Skeletal muscle cell (primary cell): ENCODE measurements around the gene PKD2.
"Not testable (repeated sequence)": the region's sequence is repeated elsewhere in the genome, so short reads cannot be mapped to it uniquely, and the experiment has no call there.

ENCODE experiments used
- DNase-seq: peaks from one replicate; pipeline ENCODE4 v3.0.0-alpha.2; 2010; ENCODE audit warnings: low read depth
- H3K4me3 ChIP-seq: 2 replicates; pipeline ENCODE4 v1.5.1; 2011; ENCODE audit warnings: low read depth, mild to moderate bottlenecking, control low read depth, low read length, moderate library complexity

PKD2 gene

GRCh38 chr4:87985097-87985886, 22.1 kb upstream of the PKD2 start:
- DNase-seq = no peak

DNA sequence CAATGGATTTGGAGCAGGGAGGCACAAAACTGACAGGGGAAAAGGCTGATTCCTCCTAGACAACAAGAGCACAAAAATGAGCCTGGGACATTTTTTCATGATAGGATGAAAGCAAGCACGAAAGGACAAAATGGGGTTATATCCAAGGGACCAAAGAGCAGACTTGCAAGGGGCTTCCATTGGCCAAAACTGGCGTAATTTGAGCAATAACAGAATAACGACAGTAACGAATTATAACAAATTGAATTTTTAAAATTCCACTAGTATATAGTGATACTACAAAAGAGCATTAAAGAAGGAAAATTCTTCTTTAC, 21.6 kb upstream of the PKD2 start:
- no peak overlapping the region for H3K4me3 ChIP-seq
- no peak for DNase-seq

More at GRCh38 chr4:87985097-87985886, 22.1 kb upstream of the PKD2 start:
- no peak overlapping the region for H3K4me3 ChIP-seq

DNA sequence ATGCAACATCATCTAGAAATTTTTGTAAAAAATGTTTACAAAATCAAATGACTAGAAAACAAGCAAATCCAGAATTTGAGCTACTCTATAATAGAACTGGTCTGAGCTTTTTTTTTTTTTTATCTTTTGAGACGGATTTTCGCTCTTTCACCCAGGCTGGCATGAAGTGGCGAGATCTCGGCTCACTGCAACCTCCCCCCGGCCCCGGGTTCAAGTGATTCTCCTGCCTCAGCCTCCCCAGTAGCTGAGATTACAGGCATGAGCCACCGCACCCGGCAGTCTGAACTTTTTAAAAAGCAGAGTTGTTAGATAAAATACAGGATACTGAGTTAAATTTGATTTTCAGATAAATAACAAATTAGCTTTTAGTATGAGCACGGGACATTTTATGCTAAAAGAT, 20.9 kb upstream of the PKD2 start:
- DNase-seq = no peak
- no peak overlapping the region for H3K4me3 ChIP-seq

DNA sequence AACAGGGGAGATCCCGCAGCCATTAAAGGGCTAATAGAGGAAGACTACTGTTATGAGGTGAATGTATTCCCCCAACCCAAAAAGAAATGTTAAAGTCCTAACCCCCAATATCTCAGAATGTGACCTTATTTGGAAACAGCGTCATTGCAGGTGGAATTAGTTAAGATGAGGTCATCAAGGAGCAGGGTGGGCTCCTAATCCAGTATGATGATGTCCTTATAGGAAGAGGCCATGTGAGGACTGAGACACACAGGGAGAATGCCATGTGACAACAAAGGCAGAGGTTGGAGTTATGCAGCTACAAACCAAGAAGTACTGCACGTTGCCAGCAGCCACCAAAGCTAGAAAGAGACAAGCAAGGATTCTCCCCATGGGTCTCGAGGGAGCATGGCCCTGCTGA, 17.7 kb upstream of the PKD2 start:
- H3K4me3 ChIP-seq = no peak overlapping the region
- DNase-seq = no peak

DNA sequence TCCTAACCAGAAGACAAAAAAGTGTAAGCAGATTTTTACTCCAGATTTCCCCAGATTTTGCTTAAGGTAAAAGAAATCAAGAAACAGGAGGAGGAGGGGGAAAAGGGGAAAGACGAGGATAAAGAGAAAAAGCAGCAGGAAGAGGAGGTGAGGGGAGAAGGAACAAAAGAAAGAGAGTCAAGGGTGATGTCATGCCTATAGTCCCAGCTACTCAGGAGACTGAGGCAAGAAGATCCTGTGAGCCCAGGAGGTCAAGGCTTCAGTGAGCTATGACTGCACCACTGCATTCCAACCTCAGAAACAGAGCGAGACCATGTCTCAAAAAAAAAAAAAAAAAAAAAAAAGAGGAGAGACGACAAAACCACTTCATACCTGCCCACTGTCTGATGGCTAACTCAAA, 12.0 kb upstream of the PKD2 start:
- no peak overlapping the region for H3K4me3 ChIP-seq
- DNase-seq = no peak

DNA sequence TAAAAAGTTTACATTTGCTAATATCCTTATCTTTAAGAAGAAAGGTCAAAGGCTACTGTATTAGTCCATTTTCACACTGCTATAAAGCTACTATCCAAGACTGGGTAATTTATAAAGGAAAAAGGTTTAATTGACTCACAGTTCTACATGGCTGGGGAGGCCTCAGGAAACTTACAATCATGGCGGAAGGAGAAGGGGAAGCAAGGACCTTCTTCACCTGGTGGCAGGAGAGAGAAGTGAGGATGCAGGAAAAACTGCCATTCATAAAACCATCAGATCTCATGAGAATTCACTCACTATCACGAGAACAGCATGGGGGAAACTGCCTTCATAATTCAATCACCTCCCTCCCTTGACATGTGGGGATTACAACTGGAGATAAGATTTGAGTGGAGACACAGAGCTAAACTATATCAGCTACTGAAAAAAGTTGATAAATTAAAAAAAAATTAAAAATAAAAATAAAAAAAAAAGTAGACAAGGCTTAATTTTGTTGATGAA, 8.2 kb upstream of the PKD2 start:
- DNase-seq, H3K4me3 ChIP-seq: not testable (repeated sequence)

- no peak for DNase-seq
- H3K4me3 ChIP-seq = no peak overlapping the region
Observed at GRCh38 chr4:88001871-88002270, 5.6 kb upstream of the PKD2 start.

- H3K4me3 ChIP-seq = no peak overlapping the region
- DNase-seq = no peak
Observed at GRCh38 chr4:88002786-88003185, 4.6 kb upstream of the PKD2 start.

GRCh38 chr4:88003261-88003660, 4.2 kb upstream of the PKD2 start:
- no peak for DNase-seq
- no peak overlapping the region for H3K4me3 ChIP-seq

- no peak overlapping the region for H3K4me3 ChIP-seq
- peak; percentile 73 for DNase-seq
Observed at GRCh38 chr4:88005076-88005475, 2.4 kb upstream of the PKD2 start.

DNA sequence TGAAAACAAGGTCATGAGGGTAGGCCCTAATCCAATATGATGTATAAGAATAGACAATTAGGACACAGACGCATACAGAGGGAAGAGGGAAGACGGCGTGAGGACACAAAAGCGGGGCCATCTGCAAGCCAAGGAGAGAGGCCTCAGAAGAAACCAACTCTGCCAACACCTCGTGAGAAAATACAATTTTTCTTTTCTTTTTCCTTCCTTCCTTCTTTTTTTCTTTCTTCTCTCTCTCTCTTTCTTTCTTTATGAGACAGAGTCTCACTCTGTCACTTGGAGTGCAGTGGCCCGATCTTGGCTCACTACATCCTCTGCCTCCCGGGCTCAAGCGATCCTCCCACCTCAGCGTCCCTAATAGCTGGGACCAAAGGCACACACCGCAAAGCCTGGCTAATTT, 1.5 kb upstream of the PKD2 start:
- no peak overlapping the region for H3K4me3 ChIP-seq

GRCh38 chr4:88006956-88007303, 505 bp upstream of the PKD2 start:
- DNase-seq = no peak
- peak overlapping the region; percentile 88 for H3K4me3 ChIP-seq

More for the DNA sequence above, 1.5 kb upstream of the PKD2 start:
- DNase-seq = no peak

GRCh38 chr4:88008122-88008742, 797 bp downstream of the PKD2 start:
- H3K4me3 ChIP-seq = peak overlapping the region; percentile 88
- DNase-seq = no peak

DNA sequence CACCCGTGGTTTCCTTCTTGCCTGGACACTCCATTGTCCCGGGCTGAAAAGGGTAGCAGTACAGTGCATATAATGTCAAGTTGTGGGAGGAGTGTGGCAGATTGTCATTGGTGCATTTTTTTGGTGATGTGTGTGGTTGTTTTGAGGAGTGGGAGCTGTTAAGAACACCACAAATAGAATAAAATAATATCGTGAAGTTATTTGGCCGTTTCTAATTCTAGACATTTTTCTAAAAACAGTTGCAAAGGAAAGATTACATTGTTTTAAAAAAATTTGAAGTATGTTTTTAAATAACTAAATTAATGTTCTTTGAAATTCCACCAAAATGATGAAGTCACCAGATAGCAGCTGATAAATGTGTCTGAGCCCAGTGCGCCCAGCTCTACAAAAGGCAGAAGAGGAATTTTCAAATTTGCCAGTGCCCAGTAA, 1.3 kb downstream of the PKD2 start:
- no peak for DNase-seq
- peak overlapping the region; percentile 88 for H3K4me3 ChIP-seq

GRCh38 chr4:88009871-88010270, 2.4 kb downstream of the PKD2 start:
- no peak for DNase-seq
- H3K4me3 ChIP-seq = peak overlapping the region; percentile 2

- no peak for DNase-seq
- H3K4me3 ChIP-seq = no peak overlapping the region
Observed at GRCh38 chr4:88010966-88011365, 3.5 kb downstream of the PKD2 start.

- no peak for DNase-seq
- H3K4me3 ChIP-seq = no peak overlapping the region
Observed at GRCh38 chr4:88012647-88013046, 5.2 kb downstream of the PKD2 start.

DNA sequence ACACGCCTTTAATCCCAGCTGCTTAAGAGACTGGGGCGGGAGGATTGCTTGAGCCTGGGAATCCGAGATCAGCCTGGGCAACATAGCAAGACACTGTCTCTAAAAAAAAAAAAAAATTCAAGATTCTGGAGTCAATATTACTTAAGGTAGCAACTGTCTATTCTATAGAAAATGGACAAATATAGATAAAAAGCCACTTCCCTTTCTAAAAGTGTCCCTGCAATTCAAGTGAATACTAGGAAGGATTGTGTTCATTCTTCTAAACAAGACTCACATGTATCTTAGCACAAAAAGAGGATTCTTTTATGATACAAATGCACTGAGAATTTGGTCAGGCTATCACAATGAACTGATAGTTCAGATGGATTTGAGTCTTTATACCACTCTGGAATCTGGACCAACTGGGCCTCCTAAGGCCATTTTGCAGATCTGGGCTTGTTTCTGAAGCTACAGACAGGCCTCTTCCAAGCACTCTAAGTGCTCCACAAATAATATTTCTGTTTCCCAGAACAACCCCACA, 7.0 kb downstream of the PKD2 start:
- H3K4me3 ChIP-seq = no peak overlapping the region
- DNase-seq = no peak

DNA sequence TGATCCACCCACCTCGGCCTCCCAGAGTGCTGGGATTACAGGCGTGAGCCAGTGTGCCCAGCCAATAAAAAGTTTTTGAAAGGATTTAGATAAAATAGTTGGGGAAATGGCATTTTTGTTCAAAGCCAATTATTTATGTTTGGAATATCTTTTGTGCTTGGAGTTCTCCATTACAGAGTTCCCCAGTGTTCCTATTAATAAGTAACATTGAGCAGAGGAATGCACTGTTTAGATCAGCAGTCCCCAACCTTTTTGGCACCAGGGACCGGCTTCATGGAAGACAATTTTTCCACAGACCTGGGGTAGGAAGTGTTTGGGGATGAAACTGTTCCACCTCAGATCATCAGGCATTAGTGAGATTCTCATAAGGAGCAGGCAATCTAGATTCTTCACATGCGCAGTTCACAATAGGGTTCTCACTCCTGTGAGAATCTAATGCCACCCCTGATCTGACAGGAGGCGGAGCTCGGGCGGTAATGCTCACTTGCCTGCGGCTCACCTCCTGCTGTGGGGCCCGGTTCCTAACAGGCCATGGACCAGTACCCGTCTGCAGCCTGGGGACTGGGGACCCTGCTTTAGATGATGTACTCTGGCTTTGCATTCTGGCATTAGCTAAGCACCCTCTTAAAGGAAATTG, 8.3 kb downstream of the PKD2 start:
- H3K4me3 ChIP-seq = no peak overlapping the region
- DNase-seq = no peak

DNA sequence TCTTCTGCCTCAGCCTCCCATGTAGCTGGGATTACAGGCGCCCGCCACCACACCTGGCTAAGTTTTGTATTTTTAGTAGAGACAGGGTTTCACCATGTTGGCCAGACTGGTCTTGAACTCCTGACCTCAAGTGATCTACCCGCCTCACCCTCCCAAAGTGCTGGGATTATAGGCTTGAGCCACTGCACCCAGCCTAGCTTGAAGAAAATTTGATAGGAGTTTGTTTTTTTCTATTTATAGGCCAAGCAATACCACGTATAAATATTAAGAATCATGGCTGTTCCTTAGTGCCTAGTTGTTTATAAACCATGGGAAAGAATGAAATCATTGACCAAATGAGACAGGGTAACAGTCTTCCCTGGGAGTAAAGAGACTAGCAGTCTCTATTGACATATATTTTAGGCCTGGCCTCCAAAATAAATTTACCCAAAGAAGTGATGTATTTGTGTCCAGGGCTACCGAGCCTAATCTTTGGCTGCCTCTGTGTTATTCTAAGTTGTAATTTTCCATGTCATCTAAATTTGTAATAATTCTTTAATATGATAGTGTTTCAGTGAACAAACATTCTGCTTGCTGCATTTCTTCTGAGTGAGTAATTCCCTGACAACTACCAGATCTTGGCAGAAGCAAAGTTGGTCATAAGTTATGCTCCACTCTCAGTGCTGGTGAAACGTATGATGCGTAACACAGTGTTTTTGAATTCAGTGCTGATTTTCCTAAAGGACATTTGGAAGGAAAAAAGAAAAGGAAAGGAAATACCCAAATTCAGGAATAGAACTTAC, 10.3 kb downstream of the PKD2 start:
- DNase-seq = peak; percentile 91
- no peak overlapping the region for H3K4me3 ChIP-seq
